Inflammatory macrophage treated with lipopolysaccharide for 1 hour (primary cell): Measurements from ENCODE around the gene CD163L1.

Experiments
- DNase-seq, 2 donors: peaks; one replicate each; pipeline ENCODE4 v3.0.0-alpha.2; 2020 to 2022

CD163L1 gene

GRCh38 chr12:7321624-7322023 lies 122.3 kb downstream of the CD163L1 start:
- no peak for DNase-seq

- DNase-seq, result peak in 1 of 2 donors; percentile 25
Observed at GRCh38 chr12:7319930-7320329, 124.0 kb downstream of the CD163L1 start.

- DNase-seq, result no peak
Observed at GRCh38 chr12:7310070-7310469, 133.9 kb downstream of the CD163L1 start.
